ENCODE data around the gene MAK. TPM values are rescaled to one million over a fixed set of nuclear protein-coding genes. Genes with fewer than 3 reads are reported as not detected.

Gene MAK
- total RNA-seq, 4 donors from 2014 or later = 0.27 TPM; not detected in 3

DNA sequence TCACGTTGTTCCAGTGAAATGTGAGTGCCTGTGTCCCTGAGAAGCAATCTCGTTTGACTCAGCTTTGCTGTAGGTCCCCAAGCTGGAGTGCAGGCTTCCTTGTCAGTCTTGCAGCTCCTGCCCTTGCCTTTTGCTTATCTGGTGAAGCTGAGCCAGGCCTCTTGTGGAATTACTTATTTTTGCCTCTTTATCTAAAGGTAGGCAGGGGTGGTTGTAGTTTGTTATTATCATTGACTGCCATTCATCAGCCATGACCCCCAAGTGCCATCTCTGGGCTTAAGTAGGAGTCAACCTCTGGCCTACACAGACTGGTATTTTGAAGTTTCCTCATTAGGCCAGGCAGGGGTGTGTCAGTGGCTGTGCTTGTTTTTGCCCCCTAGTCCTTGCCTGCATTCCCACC, 88.6 kb downstream of the MAK start:
- Histone ChIP-seq H3K27me3 (no peaks in the 10 kb centered on the region), H3K4me1 (peaks cover 0 to 21% (median 7%) of the 10 kb centered on the region in 4 donors), H3K36me3 (peaks cover 0 to 36% (median 0%) of the 10 kb centered on the region in 3 donors), H3K9me3 (no peaks in the 10 kb centered on the region), H3K4me3 (no peak overlapping the region), H3K27ac (no peak overlapping the region)
- no peak for DNase-seq
- TF ChIP-seq, protein P1, sequence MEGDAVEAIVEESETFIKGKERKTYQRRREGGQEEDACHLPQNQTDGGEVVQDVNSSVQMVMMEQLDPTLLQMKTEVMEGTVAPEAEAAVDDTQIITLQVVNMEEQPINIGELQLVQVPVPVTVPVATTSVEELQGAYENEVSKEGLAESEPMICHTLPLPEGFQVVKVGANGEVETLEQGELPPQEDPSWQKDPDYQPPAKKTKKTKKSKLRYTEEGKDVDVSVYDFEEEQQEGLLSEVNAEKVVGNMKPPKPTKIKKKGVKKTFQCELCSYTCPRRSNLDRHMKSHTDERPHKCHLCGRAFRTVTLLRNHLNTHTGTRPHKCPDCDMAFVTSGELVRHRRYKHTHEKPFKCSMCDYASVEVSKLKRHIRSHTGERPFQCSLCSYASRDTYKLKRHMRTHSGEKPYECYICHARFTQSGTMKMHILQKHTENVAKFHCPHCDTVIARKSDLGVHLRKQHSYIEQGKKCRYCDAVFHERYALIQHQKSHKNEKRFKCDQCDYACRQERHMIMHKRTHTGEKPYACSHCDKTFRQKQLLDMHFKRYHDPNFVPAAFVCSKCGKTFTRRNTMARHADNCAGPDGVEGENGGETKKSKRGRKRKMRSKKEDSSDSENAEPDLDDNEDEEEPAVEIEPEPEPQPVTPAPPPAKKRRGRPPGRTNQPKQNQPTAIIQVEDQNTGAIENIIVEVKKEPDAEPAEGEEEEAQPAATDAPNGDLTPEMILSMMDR (IDR thresholded peaks at IDR 0.05) = no peak
- TF ChIP-seq POLR2A (IDR thresholded peaks at IDR 0.05) = no peak

DNA sequence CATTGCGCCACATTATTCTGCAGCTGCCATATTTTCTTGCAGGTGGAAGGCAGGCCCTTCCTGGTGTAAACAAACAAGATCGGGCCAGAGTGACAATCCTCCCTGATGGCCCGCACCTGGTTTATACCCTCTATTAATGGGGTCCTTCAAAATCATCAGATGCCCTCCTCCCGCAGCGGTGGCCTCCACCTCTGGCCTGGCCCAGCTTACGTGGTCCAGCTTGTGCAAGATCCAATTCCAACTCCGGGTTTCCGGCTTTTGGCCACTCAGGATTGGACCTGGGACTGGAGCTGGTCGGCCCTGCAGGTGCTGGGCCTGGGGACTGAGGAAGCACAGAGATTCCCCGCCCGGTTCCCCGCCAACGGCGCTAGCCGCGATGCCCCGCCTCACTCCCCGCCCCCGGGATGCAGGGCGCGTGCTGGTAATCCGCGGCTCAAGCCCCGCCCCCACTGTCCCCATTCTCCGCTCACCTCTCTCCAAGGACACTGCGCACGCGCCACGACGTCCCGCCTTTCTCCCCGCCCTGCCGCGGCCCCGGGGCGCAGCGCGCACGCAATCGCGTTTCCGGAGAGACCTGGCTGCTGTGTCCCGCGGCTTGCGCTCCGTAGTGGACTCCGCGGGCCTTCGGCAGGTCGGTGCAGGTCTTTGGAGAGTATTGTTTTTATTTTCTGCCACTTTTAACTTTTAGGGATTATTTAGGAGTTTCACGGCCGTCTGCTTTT, 90.9 kb downstream of the MAK start, which contains the start of gene TMEM14B:
Gene TMEM14B (plus strand): TSS at position 555 of the 722 bp plus-strand sequence. CDS start 1,441 bp downstream, outside the sequence.
- H3K27me3 ChIP-seq = no peaks in the 10 kb centered on the region
- H3K4me1 ChIP-seq = peaks cover 0 to 21% (median 7%) of the 10 kb centered on the region in 4 donors
- peak; percentile 99 to 100 (median 100) for DNase-seq
- peak; percentile 76 to 87 for TF ChIP-seq POLR2A (IDR thresholded peaks at IDR 0.05)
- TF ChIP-seq, protein P1 (IDR thresholded peaks at IDR 0.05) = no peak
- no peaks in the 10 kb centered on the region for H3K9me3 ChIP-seq
- peak within 1 kb of the TSS; percentile 77 to 86 (median 79) for H3K27ac ChIP-seq
- H3K4me3 ChIP-seq = peak within 1 kb of the TSS; percentile 58 to 80 (median 64)
- H3K36me3 ChIP-seq = peaks cover 0 to 14% (median 0%) of the 10 kb centered on the region in 3 donors

DNA sequence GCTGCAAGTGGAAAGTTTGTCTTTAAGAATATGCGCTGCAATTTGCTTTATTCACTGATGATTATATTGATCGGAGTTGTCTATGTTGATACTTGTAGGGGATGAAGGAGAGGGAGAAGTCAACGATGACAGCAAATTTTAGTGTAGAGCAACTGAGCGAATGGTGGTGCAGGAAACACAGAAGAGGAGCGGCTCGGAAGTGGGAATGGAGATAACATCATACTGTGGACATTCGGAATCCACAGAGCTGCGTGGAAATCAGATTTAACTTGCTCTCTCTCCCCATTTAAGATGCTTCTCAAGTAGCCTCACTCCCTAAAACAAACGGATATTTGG, 91.5 kb downstream of the MAK start:
- TF ChIP-seq POLR2A (IDR thresholded peaks at IDR 0.05) = no peak
- TF ChIP-seq, protein P1 (IDR thresholded peaks at IDR 0.05) = no peak
- peak overlapping the region; percentile 58 to 80 (median 64) for H3K4me3 ChIP-seq
- DNase-seq = no peak

DNA sequence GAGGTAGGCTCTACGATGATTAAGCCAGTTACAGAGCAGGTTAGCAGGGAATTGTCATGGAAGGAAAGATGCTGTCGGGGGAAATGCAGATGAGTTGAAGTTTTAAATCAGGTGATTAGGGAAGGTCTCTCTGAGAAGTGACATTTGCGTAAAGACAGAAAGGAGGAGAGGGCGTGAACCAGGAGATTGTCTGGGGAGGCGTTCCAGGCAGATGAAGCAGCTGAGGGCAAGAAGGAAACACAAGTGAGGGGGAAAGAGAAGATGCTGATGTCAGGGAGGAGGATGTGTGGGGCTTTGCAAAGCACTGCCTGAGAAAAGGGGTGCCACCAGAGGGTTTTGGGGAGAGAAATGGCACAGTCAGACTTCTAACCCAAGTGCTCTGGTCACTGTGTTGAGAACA, 93.2 kb downstream of the MAK start:
- Histone ChIP-seq H3K36me3 (no peaks in the 10 kb centered on the region), H3K27ac (no peak overlapping the region), H3K9me3 (no peaks in the 10 kb centered on the region), H3K4me3 (no peak overlapping the region), H3K4me1 (peaks cover 0 to 21% (median 7%) of the 10 kb centered on the region in 4 donors), H3K27me3 (no peaks in the 10 kb centered on the region)
- TF ChIP-seq, protein P1 (IDR thresholded peaks at IDR 0.05) = no peak
- no peak for TF ChIP-seq POLR2A (IDR thresholded peaks at IDR 0.05)
- DNase-seq = no peak

More for the DNA sequence above, 91.5 kb downstream of the MAK start:
- peak overlapping the region; percentile 77 to 86 (median 79) for H3K27ac ChIP-seq
- H3K9me3 ChIP-seq = no peaks in the 10 kb centered on the region
- H3K27me3 ChIP-seq = no peaks in the 10 kb centered on the region
- H3K36me3 ChIP-seq = peaks cover 0 to 10% (median 0%) of the 10 kb centered on the region in 3 donors
- peaks cover 0 to 21% (median 7%) of the 10 kb centered on the region in 4 donors for H3K4me1 ChIP-seq

DNA sequence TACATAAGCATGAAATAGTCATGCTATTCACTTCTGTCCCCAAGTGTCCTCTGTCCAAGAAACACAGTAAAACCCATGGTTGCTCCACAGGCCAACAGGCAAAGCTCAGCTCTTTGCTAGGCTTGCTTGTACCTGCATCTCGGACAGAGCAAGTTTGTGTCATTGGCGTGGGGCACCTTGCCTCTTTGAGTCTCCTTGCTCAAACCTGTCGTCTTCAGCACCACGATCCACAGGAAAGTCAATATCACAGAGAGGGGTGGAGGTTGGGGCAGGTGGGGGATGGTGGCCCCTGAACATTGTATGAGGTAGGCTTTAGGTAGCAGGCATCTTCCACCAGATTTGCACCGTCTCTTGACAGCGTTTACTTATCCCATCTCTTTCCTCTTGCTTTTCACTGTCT, 94.8 kb downstream of the MAK start:
- no peaks in the 10 kb centered on the region for H3K36me3 ChIP-seq
- TF ChIP-seq, protein P1 (IDR thresholded peaks at IDR 0.05) = no peak
- no peak for TF ChIP-seq POLR2A (IDR thresholded peaks at IDR 0.05)
- peaks cover 0 to 8% (median 3%) of the 10 kb centered on the region in 4 donors for H3K4me1 ChIP-seq
- H3K27ac ChIP-seq = no peak overlapping the region
- no peak for DNase-seq
- H3K9me3 ChIP-seq = no peaks in the 10 kb centered on the region
- H3K4me3 ChIP-seq = no peak overlapping the region
- no peaks in the 10 kb centered on the region for H3K27me3 ChIP-seq
